Activated CD4-positive, alpha-beta memory T cell treated with anti-CD3 and anti-CD28 coated beads for 36 hours (primary cell): ENCODE results near the gene TOX2. TPM values are rescaled to one million over a fixed set of nuclear protein-coding genes. Genes with fewer than 3 reads are reported as not detected.

Experiments used
- CTCF ChIA-PET: fragments of 350-600 bp; sonication (Branson Sonifier 250); formaldehyde crosslinking; loops from one replicate; lab custom pipeline; 2021; ENCODE audit warnings: antibody characterized with exemption, inconsistent platforms; lab: Charles Lee
- POLR2A ChIA-PET: fragments of 350-600 bp; sonication (Branson Sonifier 250); formaldehyde crosslinking; loops from one replicate; lab custom pipeline; 2021; ENCODE audit warnings: antibody characterized with exemption; lab: Charles Lee
- DNase-seq: peaks from one replicate; pipeline ENCODE4 v3.0.0-alpha.2; 2020
- H3K27ac Mint-ChIP-seq: one replicate; pipeline ENCODE4 v1.8.0; 2021; ENCODE audit warnings: mixed read lengths
- H3K27me3 Mint-ChIP-seq: one replicate; pipeline ENCODE4 v1.8.0; 2021; ENCODE audit warnings: mixed read lengths
- H3K36me3 Mint-ChIP-seq: one replicate; pipeline ENCODE4 v1.8.0; 2021; ENCODE audit warnings: mixed read lengths
- H3K4me1 Mint-ChIP-seq: one replicate; pipeline ENCODE4 v1.8.0; 2021; ENCODE audit warnings: low read depth, mixed read lengths
- H3K4me3 Mint-ChIP-seq: one replicate; pipeline ENCODE4 v1.8.0; 2021; ENCODE audit warnings: mild to moderate bottlenecking, mixed read lengths
- H3K9me3 Mint-ChIP-seq: one replicate; pipeline ENCODE4 v1.8.0; 2021; ENCODE audit warnings: mixed read lengths
- intact Hi-C: fragments of 100-400 bp; cut with micrococcal nuclease; formaldehyde crosslinking; loops from one replicate; pipeline ENCODE4 v1.15.1; 2023
- total RNA-seq, 2 experiments: library from RNA; stranded (reverse); gene quantifications; one replicate each; pipeline ENCODE4 v1.2.3, GENCODE V29; 2021

The TOX2 gene
- total RNA-seq, 2 experiments from 2014 or later: 2.2 to 2.5 TPM

DNA sequence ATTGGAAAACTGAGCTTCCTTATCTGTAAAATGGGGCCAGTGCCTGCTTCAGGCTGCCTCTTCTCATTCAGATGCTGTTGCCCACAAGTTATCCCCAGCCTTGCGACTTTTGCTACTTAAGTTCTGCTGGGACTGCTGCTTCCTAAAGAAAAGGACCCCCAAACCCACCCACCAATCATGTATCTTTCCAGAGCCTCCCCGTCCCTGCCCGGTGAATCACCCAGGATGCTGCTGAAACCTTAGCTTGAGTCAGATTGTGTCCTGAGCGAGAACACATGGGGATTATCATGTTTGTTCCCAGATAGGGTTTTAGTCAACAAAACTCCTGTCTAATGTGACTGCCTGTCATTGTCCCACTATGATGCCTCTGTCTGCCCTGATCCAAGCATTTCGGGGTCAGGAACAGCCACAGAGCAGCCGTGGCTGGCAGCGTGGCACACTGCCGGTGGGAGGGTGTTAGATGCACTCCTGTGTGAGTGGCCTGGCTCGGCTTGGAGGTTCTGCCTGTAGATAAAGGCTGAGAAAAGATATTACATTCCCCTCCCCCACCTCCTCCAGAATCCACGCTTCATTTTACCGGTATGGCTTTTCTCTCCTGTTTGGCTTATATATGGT is 79.9 kb downstream of the TOX2 start:
- no peak for DNase-seq
- intact Hi-C loops: no loop called here
- peaks cover 4% of the 10 kb centered on the region for H3K9me3 Mint-ChIP-seq
- POLR2A ChIA-PET: no interaction called here
- H3K27me3 Mint-ChIP-seq: no peaks in the 10 kb centered on the region
- CTCF ChIA-PET: no interaction called here
- no peaks in the 10 kb centered on the region for H3K4me1 Mint-ChIP-seq
- H3K4me3 Mint-ChIP-seq: no peak overlapping the region
- H3K36me3 Mint-ChIP-seq: peaks cover 2% of the 10 kb centered on the region
- H3K27ac Mint-ChIP-seq: no peak overlapping the region

DNA sequence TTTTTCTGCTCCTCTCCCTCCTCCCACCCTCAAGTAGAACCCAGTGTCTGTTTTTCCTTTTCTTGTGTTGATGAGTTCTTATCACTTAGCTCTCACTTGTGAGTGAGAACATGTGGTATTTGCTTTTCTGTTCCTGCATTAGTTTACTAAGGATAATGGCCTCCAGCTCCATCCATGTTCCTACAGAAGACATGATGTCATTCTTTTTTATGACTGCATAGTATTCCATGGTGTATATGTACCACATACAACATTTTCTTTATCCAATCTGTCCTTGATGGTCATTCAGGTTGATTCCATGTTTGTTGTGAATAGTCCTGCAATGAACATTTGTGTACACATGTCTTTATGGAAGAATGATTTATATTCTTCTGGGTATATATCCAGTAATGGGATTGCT is 81.0 kb downstream of the TOX2 start:
- no peaks in the 10 kb centered on the region for H3K4me1 Mint-ChIP-seq
- H3K27ac Mint-ChIP-seq: no peak overlapping the region
- H3K9me3 Mint-ChIP-seq: no peaks in the 10 kb centered on the region
- intact Hi-C loops: no loop called here
- H3K27me3 Mint-ChIP-seq: peaks cover 3% of the 10 kb centered on the region
- H3K36me3 Mint-ChIP-seq: no peaks in the 10 kb centered on the region
- CTCF ChIA-PET: no interaction called here
- no peak for DNase-seq
- POLR2A ChIA-PET: no interaction called here
- no peak overlapping the region for H3K4me3 Mint-ChIP-seq

DNA sequence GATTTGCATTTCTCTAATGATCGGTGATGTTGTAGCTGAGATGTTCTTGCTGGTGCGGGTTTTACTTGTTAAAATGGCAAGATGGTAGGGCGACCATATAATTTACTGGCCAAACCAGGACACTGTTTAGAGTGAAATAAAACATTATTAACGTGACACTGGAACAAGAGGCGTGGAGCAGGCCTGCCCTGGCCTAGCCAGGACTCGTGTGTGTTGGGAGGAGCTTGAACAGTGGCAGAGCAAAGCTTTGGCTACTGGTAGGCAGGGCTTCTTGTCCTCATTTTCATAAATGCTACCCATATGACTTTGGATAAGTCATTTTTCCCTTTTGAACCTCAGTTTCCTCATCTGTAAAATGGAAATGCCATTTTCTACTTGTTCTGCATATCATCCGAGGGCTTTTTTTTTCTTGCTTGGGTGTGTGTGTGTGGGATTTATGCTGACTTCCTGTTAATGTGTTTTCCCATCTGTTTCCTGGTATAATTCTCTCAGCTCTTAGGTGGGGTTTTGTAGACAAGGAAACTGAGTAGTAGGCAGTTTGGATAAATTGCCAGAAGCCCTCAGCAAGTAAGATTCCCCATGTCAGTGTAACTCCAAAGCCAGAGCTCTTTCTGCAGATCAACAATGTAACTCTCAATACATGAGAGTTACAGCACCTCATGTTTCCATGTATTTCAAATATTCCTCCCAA is 81.7 kb downstream of the TOX2 start:
- Mint-ChIP-seq H3K9me3 (no peaks in the 10 kb centered on the region), H3K27me3 (peaks cover 5% of the 10 kb centered on the region), H3K36me3 (no peaks in the 10 kb centered on the region), H3K4me1 (peaks cover under 1% of the 10 kb centered on the region), H3K4me3 (no peak overlapping the region), H3K27ac (no peak overlapping the region)
- CTCF ChIA-PET: interaction anchor here (1.0 to 1.3 kb wide), 2 partner anchors 13 to 15 kb away, joined by 3 to 7 read pairs; no protein-coding TSS in a partner anchor
- DNase-seq: no peak
- POLR2A ChIA-PET: no interaction called here
- intact Hi-C loops: no loop called here

DNA sequence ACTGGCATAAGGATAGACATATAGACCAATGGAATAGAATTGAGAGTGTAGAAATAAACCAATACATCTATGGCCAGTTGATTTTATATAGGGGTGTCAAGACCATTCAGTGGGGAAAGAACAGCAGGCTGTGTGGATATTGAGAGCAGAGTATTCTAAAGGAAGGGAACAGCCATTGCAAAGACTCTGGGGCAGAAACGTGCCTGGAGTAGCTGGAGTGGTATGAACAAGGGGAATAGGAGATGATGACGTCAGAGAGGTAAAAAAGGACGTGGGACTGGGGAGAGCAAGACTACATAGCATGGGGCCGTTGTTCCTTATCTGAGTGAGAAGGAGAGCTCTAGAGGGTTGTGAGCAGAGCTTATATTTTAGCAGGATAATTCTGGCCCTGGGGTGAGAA is 85.2 kb downstream of the TOX2 start:
- CTCF ChIA-PET: no interaction called here

DNA sequence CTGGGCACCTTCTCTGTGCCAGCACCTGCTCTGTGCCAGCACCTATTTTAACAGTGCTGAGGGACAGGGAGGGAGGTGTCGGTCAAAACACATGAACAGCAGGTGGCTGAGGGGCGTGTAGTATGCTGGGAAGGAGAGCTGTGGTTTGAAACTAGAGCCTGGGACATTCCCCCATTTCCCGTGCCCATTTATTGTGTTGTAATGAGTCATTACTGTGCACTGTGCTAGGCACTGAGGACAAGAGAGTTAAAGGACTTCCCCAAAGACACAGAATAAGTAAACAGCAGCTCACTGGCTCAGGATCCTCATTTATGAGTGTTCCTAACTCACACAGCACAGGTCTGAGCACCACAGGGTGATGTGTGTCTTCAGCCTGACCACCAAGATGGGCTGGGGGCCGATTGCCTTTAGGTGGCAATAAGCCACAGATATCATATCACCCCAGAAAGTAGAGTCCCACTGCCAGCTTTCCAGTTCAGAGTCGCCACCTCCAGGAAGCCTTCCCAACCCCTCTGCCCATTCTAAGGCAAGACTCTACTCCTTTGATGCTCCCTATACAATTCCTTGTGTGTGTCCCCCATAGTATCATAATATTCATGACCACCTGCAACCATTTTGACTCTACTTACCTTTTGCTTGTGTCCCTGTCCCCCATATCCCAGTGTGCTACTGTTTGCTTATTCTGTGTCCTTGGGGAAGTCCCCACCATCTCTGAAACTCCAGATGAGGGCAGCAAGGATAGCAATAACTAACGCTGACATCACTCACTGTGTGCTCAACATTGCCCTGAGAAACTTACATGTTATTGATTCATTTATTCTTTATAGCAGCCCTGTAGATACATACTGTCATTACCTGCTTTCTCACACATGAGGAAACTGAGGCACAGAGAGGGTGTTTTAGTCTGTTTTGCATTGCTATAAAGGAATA is 87.3 kb downstream of the TOX2 start:
- intact Hi-C loops: loop anchor here (2.0 kb wide), 1 partner anchor 17 kb away; no protein-coding TSS in a partner anchor
- POLR2A ChIA-PET: no interaction called here
- H3K27ac Mint-ChIP-seq: no peak overlapping the region
- no peaks in the 10 kb centered on the region for H3K36me3 Mint-ChIP-seq
- H3K27me3 Mint-ChIP-seq: peaks cover 5% of the 10 kb centered on the region
- H3K4me1 Mint-ChIP-seq: peaks cover 12% of the 10 kb centered on the region
- H3K4me3 Mint-ChIP-seq: no peak overlapping the region
- DNase-seq: peak; percentile 49
- CTCF ChIA-PET: no interaction called here
- no peaks in the 10 kb centered on the region for H3K9me3 Mint-ChIP-seq

More for the DNA sequence above, 85.2 kb downstream of the TOX2 start:
- H3K27ac Mint-ChIP-seq: no peak overlapping the region
- POLR2A ChIA-PET: no interaction called here
- H3K36me3 Mint-ChIP-seq: no peaks in the 10 kb centered on the region
- peaks cover 5% of the 10 kb centered on the region for H3K27me3 Mint-ChIP-seq
- intact Hi-C loops: no loop called here
- H3K4me1 Mint-ChIP-seq: peaks cover 12% of the 10 kb centered on the region
- H3K4me3 Mint-ChIP-seq: no peak overlapping the region
- DNase-seq: no peak
- H3K9me3 Mint-ChIP-seq: no peaks in the 10 kb centered on the region

DNA sequence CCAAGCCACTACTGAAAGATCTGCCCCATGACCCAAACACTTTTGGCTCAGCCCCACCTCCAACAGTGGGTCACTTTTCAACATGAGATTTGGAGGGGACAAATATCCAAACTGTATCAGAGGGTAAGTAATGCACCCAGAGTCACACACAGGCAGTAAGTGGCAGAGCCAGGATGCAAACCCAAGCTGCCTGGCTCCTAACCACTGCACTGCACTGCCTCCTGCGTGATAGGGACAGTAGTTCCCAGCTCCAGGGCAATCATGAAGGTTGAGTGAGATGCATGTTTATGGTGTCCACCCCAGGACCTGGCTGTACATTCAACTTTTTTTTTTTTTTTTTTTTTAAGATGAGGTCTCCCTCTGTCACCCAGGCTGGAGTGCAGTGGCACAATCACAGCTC is 88.2 kb downstream of the TOX2 start:
- H3K9me3 Mint-ChIP-seq: no peaks in the 10 kb centered on the region
- H3K4me3 Mint-ChIP-seq: no peak overlapping the region
- POLR2A ChIA-PET: no interaction called here
- peaks cover 12% of the 10 kb centered on the region for H3K4me1 Mint-ChIP-seq
- H3K27me3 Mint-ChIP-seq: peaks cover 5% of the 10 kb centered on the region
- intact Hi-C loops: loop anchor here (2.0 kb wide), 1 partner anchor 16 kb away; no protein-coding TSS in a partner anchor
- DNase-seq: no peak
- H3K27ac Mint-ChIP-seq: no peak overlapping the region
- CTCF ChIA-PET: no interaction called here
- H3K36me3 Mint-ChIP-seq: no peaks in the 10 kb centered on the region

DNA sequence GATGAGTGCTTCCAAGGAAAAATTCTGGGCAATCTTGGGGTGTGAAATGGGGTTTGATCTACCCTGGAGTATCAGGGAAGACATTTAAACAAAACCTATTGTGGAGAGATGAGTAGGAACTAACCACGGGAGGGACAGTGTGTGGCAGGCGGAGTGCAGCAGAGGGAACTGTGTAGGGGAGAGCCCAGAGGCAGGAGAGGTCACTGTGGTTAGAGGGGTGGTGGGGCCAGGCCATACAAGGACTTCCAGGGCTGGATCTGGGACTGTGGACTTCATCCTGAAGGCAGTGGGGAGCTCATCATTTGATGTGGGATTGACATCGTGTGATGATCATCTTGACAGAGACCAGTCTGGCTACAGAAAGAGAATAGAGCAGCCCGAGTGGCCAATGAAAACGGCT is 89.0 kb downstream of the TOX2 start:
- H3K4me3 Mint-ChIP-seq: no peak overlapping the region
- H3K4me1 Mint-ChIP-seq: peaks cover 12% of the 10 kb centered on the region
- H3K27ac Mint-ChIP-seq: no peak overlapping the region
- peaks cover 5% of the 10 kb centered on the region for H3K27me3 Mint-ChIP-seq
- no peaks in the 10 kb centered on the region for H3K9me3 Mint-ChIP-seq
- ChIA-PET POLR2A (no interaction called here), CTCF (no interaction called here)
- no peaks in the 10 kb centered on the region for H3K36me3 Mint-ChIP-seq
- intact Hi-C loops: loop anchor here (2.0 kb wide), 1 partner anchor 15 kb away; no protein-coding TSS in a partner anchor
- no peak for DNase-seq

DNA sequence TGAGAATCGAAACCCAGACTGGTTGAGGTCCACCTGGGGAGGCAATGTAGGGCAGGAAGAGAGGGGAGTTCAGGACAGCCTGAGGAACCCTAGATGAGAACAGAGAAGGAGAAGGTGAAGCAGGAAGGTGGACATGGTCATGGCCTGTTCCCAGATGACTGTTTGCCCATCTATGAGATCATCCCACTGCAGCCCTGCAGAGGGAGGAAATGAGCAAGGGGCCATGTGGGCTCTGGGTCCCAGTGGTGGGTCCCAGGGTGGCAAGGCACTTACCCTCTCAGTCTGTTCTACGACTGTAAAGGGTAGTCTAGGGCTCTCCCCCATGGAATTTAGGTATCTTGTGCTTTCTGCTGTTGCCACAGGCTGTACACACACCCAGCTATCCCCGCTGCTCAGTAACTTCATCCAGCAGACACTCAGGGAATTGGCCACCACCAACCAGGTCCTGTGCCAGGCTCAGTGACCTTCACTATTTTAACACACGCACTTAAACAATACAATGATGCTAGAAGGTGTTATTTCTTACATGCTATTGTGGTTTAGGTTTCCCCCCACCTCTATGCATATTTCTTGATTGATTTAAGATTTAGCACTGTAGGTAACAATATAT is 89.8 kb downstream of the TOX2 start:
- no peak for DNase-seq
- ChIA-PET POLR2A (no interaction called here), CTCF (no interaction called here)
- Mint-ChIP-seq H3K36me3 (no peaks in the 10 kb centered on the region), H3K4me1 (peaks cover 12% of the 10 kb centered on the region), H3K4me3 (no peak overlapping the region), H3K9me3 (no peaks in the 10 kb centered on the region), H3K27me3 (peaks cover 5% of the 10 kb centered on the region), H3K27ac (no peak overlapping the region)
- intact Hi-C loops: no loop called here

DNA sequence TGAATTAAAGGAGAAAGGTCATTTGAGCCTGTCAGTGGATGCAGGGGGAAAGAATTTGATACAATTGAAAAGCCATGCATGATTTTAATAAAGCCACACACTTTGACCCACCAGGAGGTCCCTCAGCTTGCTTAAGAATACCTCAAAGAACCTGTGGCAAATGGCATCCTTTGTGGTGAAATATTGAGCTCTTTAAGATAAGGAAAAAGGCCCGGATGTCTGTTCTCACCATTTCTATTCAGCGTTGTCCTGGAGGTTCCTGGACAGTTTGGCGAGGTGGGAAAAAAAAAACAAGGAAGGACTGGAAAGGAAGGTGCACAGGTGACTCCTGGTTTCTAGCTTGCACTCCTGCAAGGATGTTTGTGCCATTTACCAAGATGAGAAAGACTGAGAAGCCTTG is 91.0 kb downstream of the TOX2 start:
- ChIA-PET POLR2A (no interaction called here), CTCF (no interaction called here)
- H3K4me3 Mint-ChIP-seq: no peak overlapping the region
- no peaks in the 10 kb centered on the region for H3K9me3 Mint-ChIP-seq
- H3K4me1 Mint-ChIP-seq: peaks cover 16% of the 10 kb centered on the region
- intact Hi-C loops: no loop called here
- H3K27ac Mint-ChIP-seq: no peak overlapping the region
- peaks cover 4% of the 10 kb centered on the region for H3K27me3 Mint-ChIP-seq
- no peaks in the 10 kb centered on the region for H3K36me3 Mint-ChIP-seq
- DNase-seq: no peak

DNA sequence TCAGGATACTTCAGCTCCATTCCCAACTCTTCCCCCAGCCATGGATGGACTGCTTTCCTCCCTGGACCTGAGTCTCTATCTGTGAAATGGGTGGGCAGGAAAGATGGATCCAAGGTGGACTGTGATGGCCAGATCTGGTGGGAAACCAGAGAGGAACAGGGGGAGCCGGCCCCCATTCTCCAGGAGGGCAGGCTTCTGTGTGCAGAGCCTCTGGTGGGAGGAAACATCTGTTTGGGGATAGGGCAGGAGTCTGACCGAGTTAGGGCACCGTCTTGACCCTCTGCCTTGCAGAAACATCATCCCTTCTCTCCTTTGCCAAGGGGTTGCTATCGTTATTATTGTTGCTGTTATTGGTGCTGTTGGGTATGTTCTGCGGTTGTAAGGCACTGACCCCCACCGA is 91.5 kb downstream of the TOX2 start:
- Mint-ChIP-seq H3K4me3 (no peak overlapping the region), H3K36me3 (no peaks in the 10 kb centered on the region), H3K27ac (no peak overlapping the region), H3K9me3 (no peaks in the 10 kb centered on the region), H3K27me3 (peaks cover 2% of the 10 kb centered on the region), H3K4me1 (peaks cover 19% of the 10 kb centered on the region)
- no peak for DNase-seq
- POLR2A ChIA-PET: no interaction called here
- CTCF ChIA-PET: no interaction called here
- intact Hi-C loops: no loop called here

DNA sequence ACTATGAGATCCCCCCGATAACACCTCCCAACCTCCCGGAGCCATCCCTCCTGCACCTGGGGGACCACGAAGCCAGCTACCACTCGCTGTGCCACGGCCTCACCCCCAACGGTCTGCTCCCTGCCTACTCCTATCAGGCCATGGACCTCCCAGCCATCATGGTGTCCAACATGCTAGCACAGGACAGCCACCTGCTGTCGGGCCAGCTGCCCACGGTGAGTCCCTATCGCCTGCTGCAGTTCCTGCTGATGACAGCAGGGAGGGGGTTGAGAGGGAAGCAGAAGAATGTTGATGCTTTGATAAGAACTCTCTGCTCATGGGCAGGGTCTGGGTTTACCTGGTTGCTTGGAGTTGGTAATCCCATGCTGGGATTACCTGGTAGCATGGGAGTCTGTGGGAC is 91.9 kb downstream of the TOX2 start:
- no peak for DNase-seq
- ChIA-PET CTCF (no interaction called here), POLR2A (no interaction called here)
- H3K27me3 Mint-ChIP-seq: peaks cover 2% of the 10 kb centered on the region
- H3K4me3 Mint-ChIP-seq: no peak overlapping the region
- H3K36me3 Mint-ChIP-seq: no peaks in the 10 kb centered on the region
- no peaks in the 10 kb centered on the region for H3K9me3 Mint-ChIP-seq
- intact Hi-C loops: no loop called here
- H3K4me1 Mint-ChIP-seq: peaks cover 21% of the 10 kb centered on the region
- H3K27ac Mint-ChIP-seq: no peak overlapping the region
